HepG2 (cell line): ENCODE measurements around the gene OSM. TPM values are rescaled to one million over a fixed set of nuclear protein-coding genes. Genes with fewer than 3 reads are reported as not detected.

Source experiments
- ARNT ChIP-seq: fragments of 450-650 bp; IDR thresholded peaks from 2 replicates; pipeline ENCODE4 v1.6.1; 2017
- CHD2 ChIP-seq: IDR thresholded peaks from 2 replicates; pipeline ENCODE4 v1.6.1; 2011; ENCODE audit warnings: low read depth, low read length, improper control_type of control experiment
- MZF1 ChIP-seq: sonication (generic); formaldehyde crosslinking; IDR thresholded peaks from 2 replicates; pipeline ENCODE4 v1.8.1; 2023; ENCODE audit warnings: mild to moderate bottlenecking, missing genetic modification reagents, borderline replicate concordance
- NR2F2 ChIP-seq: IDR thresholded peaks from 2 replicates; pipeline ENCODE4 v1.6.1; 2012; ENCODE audit warnings: low read depth, inconsistent platforms, borderline replicate concordance
- POLR2G ChIP-seq: fragments of 200-400 bp; formaldehyde crosslinking; IDR thresholded peaks from 2 replicates; pipeline ENCODE4 v1.6.1; 2018; ENCODE audit warnings: mild to moderate bottlenecking, low read depth, low read length, moderate library complexity
- RBAK ChIP-seq: sonication (generic); formaldehyde crosslinking; IDR thresholded peaks from 2 replicates; pipeline ENCODE4 v1.5.1; 2020; ENCODE audit warnings: mild to moderate bottlenecking, missing genetic modification reagents
- RFX5 ChIP-seq: IDR thresholded peaks from 2 replicates; pipeline ENCODE4 v1.6.1; 2011; ENCODE audit warnings: low read depth, low read length, improper control_type of control experiment
- TEF ChIP-seq: sonication (generic); formaldehyde crosslinking; IDR thresholded peaks from 2 replicates; pipeline ENCODE4 v1.5.0; 2020; ENCODE audit warnings: missing genetic modification reagents
- ZNF225 ChIP-seq: sonication (generic); formaldehyde crosslinking; IDR thresholded peaks from 2 replicates; pipeline ENCODE4 v1.4.0; 2020; ENCODE audit warnings: mild to moderate bottlenecking, missing genetic modification reagents
- ZNF326 ChIP-seq: sonication (generic); formaldehyde crosslinking; IDR thresholded peaks from 2 replicates; pipeline ENCODE4 v1.4.0; 2020; ENCODE audit warnings: missing genetic modification reagents, borderline replicate concordance
- ZNF33A ChIP-seq: sonication (generic); formaldehyde crosslinking; IDR thresholded peaks from 2 replicates; pipeline ENCODE4 v1.5.1; 2020; ENCODE audit warnings: missing genetic modification reagents, mild to moderate bottlenecking, moderate library complexity, borderline replicate concordance
- ZNF572 ChIP-seq: sonication (generic); formaldehyde crosslinking; IDR thresholded peaks from 2 replicates; pipeline ENCODE4 v1.5.1; 2020; ENCODE audit warnings: mild to moderate bottlenecking, missing genetic modification reagents
- ZNF749 ChIP-seq: sonication (generic); formaldehyde crosslinking; IDR thresholded peaks from 2 replicates; pipeline ENCODE4 v1.8.0; 2022; ENCODE audit warnings: mild to moderate bottlenecking, missing genetic modification reagents, moderate library complexity, borderline replicate concordance
- polyA plus RNA-seq, 8 experiments: library from polyadenylated mRNA; depleted of rRNA in 3 of 8; stranded (reverse) in 7 of 8; unstranded in 1 of 8; fragments of >200 nt; fragmentation: Illumina TruSeq in 4 of 8; extraction: Trizol in 4 of 8; gene quantifications; 2 replicates each; pipeline versions ENCODE4 v1.2.1 to v1.2.3, GENCODE V29; 2011 to 2016; ENCODE audit warnings: low read depth in 4 of 8, missing spikeins in 1 of 8, mixed read lengths in 1 of 8; ENCODE audit not compliant: insufficient read depth in 1 of 8
- total RNA-seq, 5 experiments: library from RNA; depleted of rRNA; stranded (reverse); fragments of >200 nt; fragmentation: Illumina TruSeq; extraction: Trizol; gene quantifications; 2 replicates each; pipeline ENCODE4 v1.2.3, GENCODE V29; 2016; ENCODE audit warnings: low read depth in 1 of 5
- TF ChIP-seq, protein P1 (sequence below): sonication (generic); formaldehyde crosslinking; IDR thresholded peaks from 2 replicates; pipeline ENCODE4 v1.4.0; 2020; ENCODE audit warnings: missing genetic modification reagents, mild to moderate bottlenecking, borderline replicate concordance
- TF ChIP-seq, protein P2 (sequence below): sonication (generic); formaldehyde crosslinking; IDR thresholded peaks from 2 replicates; pipeline ENCODE4 v1.4.0; 2020; ENCODE audit warnings: missing genetic modification reagents
- TF ChIP-seq, protein P3 (sequence below): sonication (generic); formaldehyde crosslinking; IDR thresholded peaks from 2 replicates; pipeline ENCODE4 v1.4.0; 2020; ENCODE audit warnings: low read depth, missing genetic modification reagents

Gene OSM
- total and polyA plus RNA-seq, 2 of the 13 experiments (the other 11 are each of a cell fraction or from before 2014, with no cell fraction given): not detected

- TF ChIP-seq, protein P1, sequence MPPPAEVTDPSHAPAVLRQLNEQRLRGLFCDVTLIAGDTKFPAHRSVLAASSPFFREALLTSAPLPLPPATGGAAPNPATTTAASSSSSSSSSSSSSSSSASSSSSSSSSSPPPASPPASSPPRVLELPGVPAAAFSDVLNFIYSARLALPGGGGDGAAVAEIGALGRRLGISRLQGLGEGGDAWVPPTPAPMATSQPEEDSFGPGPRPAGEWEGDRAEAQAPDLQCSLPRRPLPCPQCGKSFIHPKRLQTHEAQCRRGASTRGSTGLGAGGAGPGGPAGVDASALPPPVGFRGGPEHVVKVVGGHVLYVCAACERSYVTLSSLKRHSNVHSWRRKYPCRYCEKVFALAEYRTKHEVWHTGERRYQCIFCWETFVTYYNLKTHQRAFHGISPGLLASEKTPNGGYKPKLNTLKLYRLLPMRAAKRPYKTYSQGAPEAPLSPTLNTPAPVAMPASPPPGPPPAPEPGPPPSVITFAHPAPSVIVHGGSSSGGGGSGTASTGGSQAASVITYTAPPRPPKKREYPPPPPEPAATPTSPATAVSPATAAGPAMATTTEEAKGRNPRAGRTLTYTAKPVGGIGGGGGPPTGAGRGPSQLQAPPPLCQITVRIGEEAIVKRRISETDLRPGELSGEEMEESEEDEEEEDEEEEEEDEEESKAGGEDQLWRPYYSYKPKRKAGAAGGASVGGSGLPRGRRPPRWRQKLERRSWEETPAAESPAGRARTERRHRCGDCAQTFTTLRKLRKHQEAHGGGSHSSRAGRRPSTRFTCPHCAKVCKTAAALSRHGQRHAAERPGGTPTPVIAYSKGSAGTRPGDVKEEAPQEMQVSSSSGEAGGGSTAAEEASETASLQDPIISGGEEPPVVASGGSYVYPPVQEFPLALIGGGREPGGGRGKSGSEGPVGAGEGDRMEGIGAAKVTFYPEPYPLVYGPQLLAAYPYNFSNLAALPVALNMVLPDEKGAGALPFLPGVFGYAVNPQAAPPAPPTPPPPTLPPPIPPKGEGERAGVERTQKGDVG (CRISPR knock-in tag): no peak
- TF ChIP-seq, protein P2, sequence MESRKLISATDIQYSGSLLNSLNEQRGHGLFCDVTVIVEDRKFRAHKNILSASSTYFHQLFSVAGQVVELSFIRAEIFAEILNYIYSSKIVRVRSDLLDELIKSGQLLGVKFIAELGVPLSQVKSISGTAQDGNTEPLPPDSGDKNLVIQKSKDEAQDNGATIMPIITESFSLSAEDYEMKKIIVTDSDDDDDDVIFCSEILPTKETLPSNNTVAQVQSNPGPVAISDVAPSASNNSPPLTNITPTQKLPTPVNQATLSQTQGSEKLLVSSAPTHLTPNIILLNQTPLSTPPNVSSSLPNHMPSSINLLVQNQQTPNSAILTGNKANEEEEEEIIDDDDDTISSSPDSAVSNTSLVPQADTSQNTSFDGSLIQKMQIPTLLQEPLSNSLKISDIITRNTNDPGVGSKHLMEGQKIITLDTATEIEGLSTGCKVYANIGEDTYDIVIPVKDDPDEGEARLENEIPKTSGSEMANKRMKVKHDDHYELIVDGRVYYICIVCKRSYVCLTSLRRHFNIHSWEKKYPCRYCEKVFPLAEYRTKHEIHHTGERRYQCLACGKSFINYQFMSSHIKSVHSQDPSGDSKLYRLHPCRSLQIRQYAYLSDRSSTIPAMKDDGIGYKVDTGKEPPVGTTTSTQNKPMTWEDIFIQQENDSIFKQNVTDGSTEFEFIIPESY (CRISPR knock-in tag): no peak
- TF ChIP-seq ZNF33A (CRISPR knock-in tag) (no peak), NR2F2 (no peak), ARNT (no peak), POLR2G (peak; percentile 34; the same call in 1 of the 2 replicates), RFX5 (no peak), TEF (CRISPR knock-in tag) (no peak), CHD2 (no peak), MZF1 (CRISPR knock-in tag) (no peak), ZNF572 (CRISPR knock-in tag) (no peak), RBAK (CRISPR knock-in tag) (no peak), ZNF225 (no peak), ZNF749 (no peak), ZNF326 (CRISPR knock-in tag) (no peak)
- TF ChIP-seq, protein P3, sequence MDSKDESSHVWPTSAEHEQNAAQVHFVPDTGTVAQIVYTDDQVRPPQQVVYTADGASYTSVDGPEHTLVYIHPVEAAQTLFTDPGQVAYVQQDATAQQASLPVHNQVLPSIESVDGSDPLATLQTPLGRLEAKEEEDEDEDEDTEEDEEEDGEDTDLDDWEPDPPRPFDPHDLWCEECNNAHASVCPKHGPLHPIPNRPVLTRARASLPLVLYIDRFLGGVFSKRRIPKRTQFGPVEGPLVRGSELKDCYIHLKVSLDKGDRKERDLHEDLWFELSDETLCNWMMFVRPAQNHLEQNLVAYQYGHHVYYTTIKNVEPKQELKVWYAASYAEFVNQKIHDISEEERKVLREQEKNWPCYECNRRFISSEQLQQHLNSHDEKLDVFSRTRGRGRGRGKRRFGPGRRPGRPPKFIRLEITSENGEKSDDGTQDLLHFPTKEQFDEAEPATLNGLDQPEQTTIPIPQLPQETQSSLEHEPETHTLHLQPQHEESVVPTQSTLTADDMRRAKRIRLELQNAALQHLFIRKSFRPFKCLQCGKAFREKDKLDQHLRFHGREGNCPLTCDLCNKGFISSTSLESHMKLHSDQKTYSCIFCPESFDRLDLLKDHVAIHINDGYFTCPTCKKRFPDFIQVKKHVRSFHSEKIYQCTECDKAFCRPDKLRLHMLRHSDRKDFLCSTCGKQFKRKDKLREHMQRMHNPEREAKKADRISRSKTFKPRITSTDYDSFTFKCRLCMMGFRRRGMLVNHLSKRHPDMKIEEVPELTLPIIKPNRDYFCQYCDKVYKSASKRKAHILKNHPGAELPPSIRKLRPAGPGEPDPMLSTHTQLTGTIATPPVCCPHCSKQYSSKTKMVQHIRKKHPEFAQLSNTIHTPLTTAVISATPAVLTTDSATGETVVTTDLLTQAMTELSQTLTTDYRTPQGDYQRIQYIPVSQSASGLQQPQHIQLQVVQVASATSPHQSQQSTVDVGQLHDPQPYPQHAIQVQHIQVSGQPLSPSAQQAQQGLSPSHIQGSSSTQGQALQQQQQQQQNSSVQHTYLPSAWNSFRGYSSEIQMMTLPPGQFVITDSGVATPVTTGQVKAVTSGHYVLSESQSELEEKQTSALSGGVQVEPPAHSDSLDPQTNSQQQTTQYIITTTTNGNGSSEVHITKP (CRISPR knock-in tag): no peak
Measured at GRCh38 chr22:30289141-30289979, 22.7 kb upstream of the OSM start, which contains the start of gene CASTOR1 (continued).
